Measurements from ENCODE around the gene SLC11A2.
"Not testable (repeated sequence)": the region's sequence is repeated elsewhere in the genome, so short reads cannot be mapped to it uniquely, and the experiment has no call there.

The SLC11A2 gene

DNA sequence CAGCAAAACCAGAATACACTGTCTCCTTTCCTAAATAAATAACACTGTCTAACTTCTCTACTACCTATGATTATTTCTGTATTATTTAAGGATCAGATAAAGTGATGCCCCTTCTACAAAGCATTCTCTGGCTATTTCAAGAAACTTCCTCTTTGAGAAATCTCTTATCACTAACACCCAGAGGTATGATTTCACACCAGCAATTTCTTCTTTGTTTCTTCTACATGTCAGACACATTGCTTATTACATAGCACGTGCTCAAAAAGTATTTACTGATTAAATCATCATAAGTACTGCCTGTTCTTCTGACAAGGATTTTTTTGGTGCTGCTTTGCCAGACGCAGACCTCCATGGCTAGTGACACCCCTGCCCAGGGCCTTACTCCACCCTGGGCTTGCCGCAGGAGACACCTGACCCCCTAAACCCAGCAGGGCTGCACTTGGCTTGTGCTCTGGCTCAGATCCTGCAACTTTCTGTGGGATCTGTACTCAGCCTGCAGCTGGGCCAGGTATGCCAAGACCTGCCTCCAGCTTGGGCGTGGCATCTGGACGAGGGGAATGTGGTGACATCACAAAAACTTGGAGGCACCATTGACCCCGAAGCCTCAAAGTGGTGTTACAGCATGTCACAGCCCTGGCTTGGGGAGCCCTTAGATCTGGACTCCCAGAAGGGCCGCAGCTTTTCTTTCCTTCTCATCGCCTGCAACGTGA, 89.2 kb downstream of the SLC11A2 start:
- DNase-seq = no peak

DNA sequence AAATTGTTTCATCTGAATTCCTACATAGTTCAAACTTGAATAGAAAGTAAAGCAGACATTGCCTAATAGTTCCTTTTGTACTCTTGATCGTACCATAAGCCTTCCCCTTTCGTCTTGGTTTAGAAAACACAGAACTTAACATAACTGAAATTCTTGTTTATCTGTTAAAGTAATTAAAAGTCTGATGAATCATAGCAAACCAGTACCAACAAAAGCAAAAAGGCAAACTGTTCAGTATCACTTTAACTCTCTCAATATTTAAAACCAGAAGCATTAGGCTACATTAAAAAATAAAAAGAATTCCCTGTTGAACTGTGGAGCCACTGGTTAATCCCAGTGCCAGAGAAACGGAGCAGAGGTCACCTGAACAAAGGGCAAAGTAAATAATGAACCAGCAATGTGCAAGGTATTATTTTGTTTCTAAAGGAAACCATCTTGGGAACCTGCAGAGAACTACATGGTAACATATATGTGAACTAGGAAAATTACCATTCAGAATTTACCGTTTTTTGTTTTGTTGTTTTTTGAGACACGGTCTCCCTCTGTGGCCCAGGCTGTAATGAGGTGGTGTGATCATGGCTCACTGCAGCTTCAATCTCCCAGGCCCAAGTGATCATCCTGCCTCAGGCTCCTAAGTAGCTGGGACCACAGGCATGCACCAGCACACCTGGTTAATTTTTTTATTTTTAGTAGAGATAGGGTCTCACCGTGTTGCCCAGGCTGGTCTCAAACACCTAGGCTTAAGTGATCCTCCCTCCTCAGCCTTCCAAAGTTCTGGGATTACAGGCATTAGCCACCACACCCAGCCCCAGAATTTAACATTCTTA, 91.0 kb downstream of the SLC11A2 start:
- DNase-seq = no peak

DNA sequence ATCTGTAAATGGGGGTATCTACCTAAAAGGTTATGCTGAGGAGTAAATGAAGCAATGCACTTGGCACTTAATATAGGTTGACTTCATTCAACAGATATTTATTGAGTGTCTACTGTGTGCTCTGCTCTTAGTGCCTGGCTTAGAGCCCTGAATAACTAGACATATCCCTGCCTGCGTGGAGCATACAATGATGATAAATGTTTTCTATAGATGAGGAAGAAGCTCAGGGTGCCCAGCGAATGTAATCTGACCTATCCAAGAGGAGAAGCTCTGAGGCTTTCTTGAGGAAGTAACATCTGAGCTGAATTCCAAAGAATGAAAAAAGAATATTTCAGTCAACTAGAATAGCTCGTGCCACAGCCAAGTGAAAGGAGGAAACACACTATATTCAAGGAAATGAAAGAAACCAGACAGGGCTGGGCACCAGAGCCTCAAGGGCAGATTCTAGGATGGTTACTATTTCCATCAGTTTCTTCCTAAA, 91.8 kb downstream of the SLC11A2 start:
- no peak for DNase-seq

DNA sequence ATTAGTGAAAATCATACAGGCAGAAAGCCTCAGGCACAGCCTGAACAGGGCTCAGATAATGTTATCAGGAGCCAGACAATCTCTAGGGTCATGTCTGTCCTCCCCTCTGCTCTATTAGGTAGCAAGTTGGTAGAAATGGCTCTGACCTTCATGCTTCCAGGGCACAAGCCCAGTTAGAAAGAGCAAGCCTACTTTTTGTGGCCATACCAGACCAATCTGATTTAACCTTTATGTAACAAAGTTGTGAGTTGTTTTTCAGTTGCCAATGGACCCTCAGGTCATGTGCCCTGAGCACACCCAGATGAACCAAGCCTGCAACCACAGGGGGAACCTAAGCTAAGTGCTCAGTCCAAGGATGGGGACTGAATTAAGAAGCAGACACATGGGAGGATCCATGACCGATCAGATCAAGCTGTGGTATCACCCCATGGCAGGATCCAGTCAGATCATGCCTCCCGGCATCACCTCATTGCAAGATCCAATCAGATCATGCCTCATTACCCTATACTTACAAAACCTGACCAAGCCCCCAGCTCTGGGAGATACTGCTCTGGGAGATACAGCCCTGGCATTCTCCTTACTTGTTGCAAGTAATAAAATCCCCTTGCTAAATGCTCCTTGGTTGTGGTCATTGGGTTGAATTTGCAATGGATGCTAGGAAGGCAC, 92.6 kb downstream of the SLC11A2 start:
- no peak for DNase-seq

- DNase-seq = no peak
These were observed 93.3 kb downstream of the SLC11A2 start for GRCh38 chr12:50932787-50933280.

DNA sequence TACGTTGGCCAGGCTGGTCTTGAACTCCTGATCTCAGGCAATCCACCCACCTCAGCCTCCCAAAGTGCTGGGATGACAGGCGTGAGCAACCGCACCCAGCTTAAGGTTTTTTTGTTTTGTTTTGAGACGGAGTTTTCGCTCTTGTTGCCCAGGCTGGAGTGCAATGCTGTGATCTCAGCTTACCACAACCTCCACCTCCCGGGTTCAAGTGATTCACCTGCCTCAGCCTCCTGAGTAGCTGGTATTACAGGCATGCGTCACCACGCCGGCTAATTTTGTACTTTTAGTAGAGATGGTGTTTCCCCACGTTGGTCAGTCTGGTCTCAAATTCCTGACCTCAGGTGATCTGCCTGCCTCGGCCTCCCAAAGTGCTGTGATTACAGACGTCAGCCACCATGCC, 95.7 kb downstream of the SLC11A2 start:
- not testable (repeated sequence) for DNase-seq

DNA sequence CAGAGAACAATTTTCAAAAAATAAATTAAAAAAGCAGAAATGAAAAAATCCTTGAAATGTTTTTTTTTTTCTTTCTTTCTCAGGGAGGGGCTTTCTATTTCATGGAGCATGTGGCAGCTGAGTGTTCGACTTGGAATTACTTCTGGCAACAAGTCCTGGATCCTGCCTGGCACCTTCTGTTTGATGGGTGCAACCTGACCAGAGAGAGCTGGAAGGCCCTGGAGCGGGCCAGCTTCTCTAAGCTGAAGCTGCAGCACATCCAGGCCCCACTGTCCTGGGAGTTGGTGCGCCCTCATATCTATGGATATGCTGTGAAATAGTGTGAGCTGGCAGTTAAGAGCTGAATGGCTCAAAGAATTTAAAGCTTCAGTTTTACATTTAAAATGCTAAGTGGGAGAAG, 96.4 kb downstream of the SLC11A2 start:
- no peak for DNase-seq

All from NCI-H1417 treated with DMSO at 0.1 percent for 48 hours (cell line).